HepG2 (cell line): ENCODE data around the gene SLC26A2.

Experiments used
- EZH2 ChIP-seq: conservative IDR thresholded peaks from 2 replicates; pipeline ENCODE4 v1.6.1; 2012; ENCODE audit warnings: mild to moderate bottlenecking, low read depth, low read length, moderate library complexity
- MAX ChIP-seq: IDR thresholded peaks from 2 replicates; pipeline ENCODE4 v1.6.1; 2012; ENCODE audit warnings: inconsistent platforms

DNA sequence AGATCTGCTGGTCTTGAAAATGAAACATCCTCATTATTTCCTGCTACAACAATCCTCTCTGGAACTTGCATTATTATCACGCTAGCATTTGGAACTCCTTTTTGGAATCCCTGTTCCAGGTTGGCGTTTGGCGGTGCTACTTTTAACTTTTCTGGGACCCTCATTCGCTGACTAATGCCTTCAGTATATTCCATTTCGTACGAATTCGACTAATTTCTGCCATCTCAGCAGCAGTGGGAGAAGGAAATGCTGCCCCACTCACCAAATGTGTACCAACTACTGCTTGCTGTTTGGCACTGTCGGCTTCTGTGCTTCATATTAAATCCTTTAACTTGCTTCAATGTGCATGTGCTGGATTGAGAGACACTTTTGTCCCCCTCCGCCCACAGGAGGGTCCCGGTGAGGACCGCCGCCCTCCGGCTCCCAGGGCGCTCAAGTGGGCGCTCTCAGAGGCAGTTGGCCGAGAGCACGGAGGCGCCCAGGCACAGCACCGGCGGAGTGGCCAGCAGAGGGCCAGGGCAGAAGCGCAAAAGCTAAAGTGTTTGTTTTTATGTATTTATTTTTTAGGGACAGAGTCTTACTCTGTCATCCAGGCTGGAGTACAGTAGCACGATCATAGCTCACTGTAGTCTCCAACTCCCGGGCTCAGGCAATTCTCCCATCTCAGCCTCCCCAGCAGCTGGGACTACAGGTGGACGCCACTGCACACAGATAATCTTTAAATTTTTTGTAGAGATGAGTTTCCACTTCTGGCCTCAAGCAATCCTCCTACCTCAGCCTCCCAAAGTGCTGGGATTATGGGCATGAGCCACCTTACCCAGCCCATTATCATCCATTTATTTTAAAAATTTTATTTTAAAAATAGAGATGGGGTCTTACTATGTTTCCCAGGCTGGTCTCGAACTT, 27.9 kb upstream of the SLC26A2 start:
- TF ChIP-seq MAX (no peak), EZH2 (no peak)
